ENCODE results near the gene FAM83G. TPM values are rescaled to one million over a fixed set of nuclear protein-coding genes. Genes with fewer than 3 reads are reported as not detected.

The FAM83G gene
- total RNA-seq, 4 donors from 2014 or later: 44.3 to 157 (median 71.3) TPM

DNA sequence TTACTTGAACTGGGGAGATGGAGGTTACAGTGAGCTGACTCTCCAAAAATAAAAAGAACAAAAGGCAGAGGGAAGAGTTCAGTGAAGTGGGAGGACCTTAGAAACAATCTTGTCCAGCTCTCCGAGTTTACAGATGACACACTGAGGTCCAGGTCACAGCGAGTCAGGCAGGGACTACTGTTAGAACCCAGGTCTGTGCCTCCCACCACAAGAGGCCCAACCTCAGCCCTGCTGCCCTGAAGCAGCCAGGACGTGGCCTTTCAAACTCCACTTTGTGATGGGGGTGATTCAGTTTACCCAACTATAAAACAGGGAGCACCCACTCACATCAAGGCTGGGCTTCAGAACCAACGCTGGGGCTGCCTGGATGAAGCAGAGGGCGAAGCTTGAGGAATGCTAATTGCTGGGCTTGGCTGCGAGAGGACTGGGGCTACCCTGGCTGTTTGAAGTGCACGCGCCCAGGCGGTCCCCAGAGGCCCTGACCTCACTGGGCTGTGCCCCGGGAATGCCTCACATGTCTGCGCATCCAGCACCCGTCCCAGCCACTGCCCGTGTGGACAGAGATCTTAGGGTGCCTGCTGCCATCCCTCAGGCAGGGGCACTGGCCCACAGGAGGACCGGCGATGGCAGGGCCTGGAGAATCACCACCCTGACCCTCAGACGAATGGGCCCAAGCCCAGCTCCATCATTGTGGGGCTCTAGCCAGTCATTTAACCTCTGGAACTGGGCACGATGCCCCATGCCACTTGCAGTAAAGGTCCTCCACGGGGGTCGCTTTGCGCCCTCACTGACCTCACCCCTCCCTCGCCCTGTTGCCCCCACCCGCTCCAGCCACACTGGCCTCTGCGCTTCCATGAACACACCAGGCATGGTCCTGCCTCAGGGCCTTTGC lies 41.2 kb downstream of the FAM83G start:
- no peak overlapping the region for H3K4me3 ChIP-seq
- no peak for DNase-seq
- intact Hi-C loops (cut with DNase I): no loop called here
- H3K4me1 ChIP-seq: peaks cover 8 to 27% (median 17%) of the 10 kb centered on the region in 3 donors
- peaks cover 0 to 3% (median 0%) of the 10 kb centered on the region in 3 donors for H3K36me3 ChIP-seq
- H3K27ac ChIP-seq: no peak overlapping the region
- H3K27me3 ChIP-seq: no peaks in the 10 kb centered on the region
- TF ChIP-seq, protein P1, sequence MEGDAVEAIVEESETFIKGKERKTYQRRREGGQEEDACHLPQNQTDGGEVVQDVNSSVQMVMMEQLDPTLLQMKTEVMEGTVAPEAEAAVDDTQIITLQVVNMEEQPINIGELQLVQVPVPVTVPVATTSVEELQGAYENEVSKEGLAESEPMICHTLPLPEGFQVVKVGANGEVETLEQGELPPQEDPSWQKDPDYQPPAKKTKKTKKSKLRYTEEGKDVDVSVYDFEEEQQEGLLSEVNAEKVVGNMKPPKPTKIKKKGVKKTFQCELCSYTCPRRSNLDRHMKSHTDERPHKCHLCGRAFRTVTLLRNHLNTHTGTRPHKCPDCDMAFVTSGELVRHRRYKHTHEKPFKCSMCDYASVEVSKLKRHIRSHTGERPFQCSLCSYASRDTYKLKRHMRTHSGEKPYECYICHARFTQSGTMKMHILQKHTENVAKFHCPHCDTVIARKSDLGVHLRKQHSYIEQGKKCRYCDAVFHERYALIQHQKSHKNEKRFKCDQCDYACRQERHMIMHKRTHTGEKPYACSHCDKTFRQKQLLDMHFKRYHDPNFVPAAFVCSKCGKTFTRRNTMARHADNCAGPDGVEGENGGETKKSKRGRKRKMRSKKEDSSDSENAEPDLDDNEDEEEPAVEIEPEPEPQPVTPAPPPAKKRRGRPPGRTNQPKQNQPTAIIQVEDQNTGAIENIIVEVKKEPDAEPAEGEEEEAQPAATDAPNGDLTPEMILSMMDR (IDR thresholded peaks at IDR 0.05): no peak
- no peak for TF ChIP-seq POLR2A (IDR thresholded peaks at IDR 0.05)
- WGBS, 2 donors: 85 to 92% methylated on average over 10 to 12 of the region's 23 CpGs
- no peaks in the 10 kb centered on the region for H3K9me3 ChIP-seq

DNA sequence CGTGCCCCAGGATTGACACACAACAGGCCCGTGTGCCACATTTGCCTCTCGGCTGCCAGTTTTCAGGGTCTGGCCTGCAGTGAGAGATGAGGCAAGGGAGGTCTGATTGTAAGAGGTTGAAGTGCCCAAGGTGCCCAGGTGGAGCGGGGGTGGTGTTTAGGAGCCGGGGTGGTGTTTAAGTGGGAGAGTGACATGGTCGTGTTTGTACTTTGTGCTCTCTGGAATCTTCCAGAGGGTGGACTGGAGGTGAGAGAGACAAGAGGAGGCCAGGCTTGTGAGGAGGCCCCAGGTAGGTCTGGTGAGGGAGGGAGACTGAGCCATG lies 42.1 kb downstream of the FAM83G start:
- no peaks in the 10 kb centered on the region for H3K27me3 ChIP-seq
- TF ChIP-seq, protein P1 (IDR thresholded peaks at IDR 0.05): no peak
- no peak for TF ChIP-seq POLR2A (IDR thresholded peaks at IDR 0.05)
- intact Hi-C loops (cut with DNase I): no loop called here
- H3K4me1 ChIP-seq: peaks cover 0 to 18% (median 11%) of the 10 kb centered on the region in 3 donors
- no peaks in the 10 kb centered on the region for H3K9me3 ChIP-seq
- no peak overlapping the region for H3K27ac ChIP-seq
- no peak overlapping the region for H3K4me3 ChIP-seq
- H3K36me3 ChIP-seq: no peaks in the 10 kb centered on the region
- 68 to 74% methylated on average over 6 of the region's 6 CpGs for WGBS, 2 donors
- DNase-seq: no peak

DNA sequence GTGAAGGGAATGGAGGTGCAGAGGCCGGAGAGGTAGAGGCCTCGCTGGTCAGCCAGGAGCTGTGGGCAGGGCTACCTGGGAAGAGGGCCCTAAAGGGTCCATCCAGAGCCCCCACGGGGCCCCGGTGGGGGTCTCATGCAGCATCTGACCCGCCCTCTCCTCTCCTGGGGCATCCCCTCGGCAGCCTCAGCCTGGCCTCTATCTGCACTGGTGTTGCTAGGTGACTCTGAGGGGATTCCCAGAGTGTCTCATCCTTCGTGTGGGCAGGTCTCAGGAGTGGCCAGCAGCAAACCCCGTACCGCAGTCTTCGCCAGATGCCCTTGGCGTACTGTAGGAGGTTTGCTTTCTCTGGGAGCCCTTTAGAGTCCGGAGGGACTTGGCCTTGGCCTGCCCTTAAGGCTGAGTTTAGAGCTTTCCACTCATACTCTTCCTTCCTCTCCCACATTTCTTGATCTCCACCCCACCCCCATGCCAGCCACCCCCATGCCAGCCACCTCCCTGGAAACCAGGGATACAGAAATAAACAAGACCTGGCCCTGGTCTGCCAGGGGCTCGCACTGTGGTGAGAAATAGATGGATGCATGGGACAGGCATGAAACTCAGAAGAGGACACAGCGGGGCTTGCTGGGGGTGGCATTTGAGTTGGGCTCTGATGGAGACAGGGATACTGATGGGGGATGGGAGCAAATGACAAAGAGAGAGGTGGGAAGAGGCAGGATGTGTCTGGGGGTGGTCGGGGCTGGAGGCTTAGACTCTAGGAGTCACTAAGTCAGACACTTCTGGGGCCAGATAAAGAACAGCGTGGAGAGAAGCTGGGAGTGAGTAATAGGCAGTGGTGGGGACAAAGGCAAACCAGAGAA lies 42.7 kb downstream of the FAM83G start:
- intact Hi-C loops (cut with DNase I): no loop called here
- H3K9me3 ChIP-seq: no peaks in the 10 kb centered on the region
- H3K27ac ChIP-seq: no peak overlapping the region
- H3K4me1 ChIP-seq: peaks cover 0 to 14% (median 11%) of the 10 kb centered on the region in 3 donors
- no peaks in the 10 kb centered on the region for H3K27me3 ChIP-seq
- no peak overlapping the region for H3K4me3 ChIP-seq
- no peak for DNase-seq
- TF ChIP-seq POLR2A (IDR thresholded peaks at IDR 0.05): no peak
- TF ChIP-seq, protein P1 (IDR thresholded peaks at IDR 0.05): no peak
- WGBS, 2 donors: 59 to 71% methylated on average over 9 to 12 of the region's 16 CpGs
- no peaks in the 10 kb centered on the region for H3K36me3 ChIP-seq

DNA sequence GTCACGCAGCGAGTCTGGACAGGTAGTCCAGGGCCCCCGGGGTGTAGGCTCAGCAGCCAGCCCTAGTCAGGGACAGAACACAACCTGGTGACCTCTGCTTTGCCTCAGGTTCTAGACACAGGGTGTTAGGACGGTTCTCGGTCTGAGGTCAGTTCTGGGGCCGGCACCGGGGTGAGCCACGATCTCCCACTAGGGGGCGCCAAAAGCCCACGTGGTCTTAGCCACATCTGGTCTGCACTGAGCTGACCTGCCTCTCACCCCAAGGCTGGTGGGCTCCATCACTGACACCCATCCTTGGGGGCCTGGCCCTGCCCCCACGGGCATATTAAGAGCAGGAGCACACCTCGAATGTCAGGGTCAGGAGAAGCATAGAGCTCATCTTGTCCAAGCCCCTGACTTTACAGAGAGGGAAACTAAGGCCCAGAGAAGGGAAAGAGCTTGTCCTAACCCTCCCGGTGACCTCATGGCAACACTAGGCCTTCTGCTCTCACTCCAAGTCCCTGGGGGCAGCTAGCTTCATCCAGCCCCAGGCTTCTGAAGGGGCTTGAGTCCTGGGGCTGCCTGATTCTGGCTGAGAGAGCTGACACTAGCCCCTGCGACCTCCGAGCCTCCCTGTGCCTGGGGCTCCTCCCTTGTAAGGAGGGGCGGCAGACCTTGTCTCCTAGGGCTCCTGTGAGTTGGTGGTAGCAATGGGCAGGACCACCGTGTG lies 43.6 kb downstream of the FAM83G start:
- no peaks in the 10 kb centered on the region for H3K36me3 ChIP-seq
- H3K27ac ChIP-seq: no peak overlapping the region
- H3K9me3 ChIP-seq: no peaks in the 10 kb centered on the region
- H3K4me1 ChIP-seq: peaks cover 0 to 14% (median 11%) of the 10 kb centered on the region in 3 donors
- no peaks in the 10 kb centered on the region for H3K27me3 ChIP-seq
- no peak overlapping the region for H3K4me3 ChIP-seq
- intact Hi-C loops (cut with DNase I): no loop called here
- no peak for DNase-seq
- TF ChIP-seq, protein P1 (IDR thresholded peaks at IDR 0.05): peak; percentile 89 to 95 (median 91)
- no peak for TF ChIP-seq POLR2A (IDR thresholded peaks at IDR 0.05)
- WGBS, 2 donors: 43 to 50% methylated on average over 1 to 2 of the region's 17 CpGs
